HG03558 (cell line): ENCODE measurements around the gene TTC28.
"Not testable (repeated sequence)": the region's sequence is repeated elsewhere in the genome, so short reads cannot be mapped to it uniquely, and the experiment has no call there.

Experiments
- ATAC-seq: cut with Tn5 transposase; IDR thresholded peaks from one replicate; pipeline ENCODE4 v1.9.1; 2021; ENCODE audit warnings: moderate number of reproducible peaks; ENCODE audit not compliant: unreplicated experiment; ENCODE audit errors: extremely low read depth

Gene TTC28

GRCh38 chr22:28097627-28098026, 582.0 kb downstream of the TTC28 start:
- ATAC-seq = no peak

- no peak for ATAC-seq
These were observed 583.5 kb downstream of the TTC28 start for GRCh38 chr22:28096161-28096560.

- no peak for ATAC-seq
These were observed 584.1 kb downstream of the TTC28 start for GRCh38 chr22:28095316-28096095.

GRCh38 chr22:28094771-28095170, 584.9 kb downstream of the TTC28 start:
- no peak for ATAC-seq

GRCh38 chr22:28093711-28094110, 585.9 kb downstream of the TTC28 start:
- no peak for ATAC-seq

GRCh38 chr22:28091486-28091885, 588.2 kb downstream of the TTC28 start:
- ATAC-seq = no peak

- not testable (repeated sequence) for ATAC-seq
These were observed 590.1 kb downstream of the TTC28 start for GRCh38 chr22:28089541-28089940.

GRCh38 chr22:28077166-28077565, 602.5 kb downstream of the TTC28 start:
- ATAC-seq = no peak

- ATAC-seq = no peak
These were observed 604.2 kb downstream of the TTC28 start for GRCh38 chr22:28075358-28075981.

GRCh38 chr22:28074526-28074925, 605.1 kb downstream of the TTC28 start:
- no peak for ATAC-seq

- ATAC-seq = no peak
These were observed 607.6 kb downstream of the TTC28 start for GRCh38 chr22:28072066-28072465.

GRCh38 chr22:28068826-28069225, 610.8 kb downstream of the TTC28 start:
- ATAC-seq = no peak

GRCh38 chr22:28064920-28065319, 614.7 kb downstream of the TTC28 start:
- no peak for ATAC-seq

GRCh38 chr22:28063656-28064055, 616.0 kb downstream of the TTC28 start:
- no peak for ATAC-seq

GRCh38 chr22:28060594-28060993, 619.0 kb downstream of the TTC28 start:
- not testable (repeated sequence) for ATAC-seq

GRCh38 chr22:28058036-28058435, 621.6 kb downstream of the TTC28 start:
- ATAC-seq = no peak

GRCh38 chr22:28054819-28055208, 624.8 kb downstream of the TTC28 start:
- no peak for ATAC-seq

GRCh38 chr22:28053896-28054818, 625.5 kb downstream of the TTC28 start:
- ATAC-seq = no peak

GRCh38 chr22:28052825-28053269, 626.8 kb downstream of the TTC28 start:
- ATAC-seq = no peak

GRCh38 chr22:28051787-28052356, 627.8 kb downstream of the TTC28 start:
- no peak for ATAC-seq
